Activated T-cell treated with anti-CD3 and anti-CD28 coated beads for 48 hours (primary cell): ENCODE results near the gene IL1B.

Experiments used
- DNase-seq: peaks from one replicate; pipeline ENCODE4 v3.0.0-alpha.2; 2020; ENCODE audit warnings: low read depth

Gene IL1B

GRCh38 chr2:112803691-112804521 is 32.7 kb downstream of the IL1B start:
- no peak for DNase-seq

- DNase-seq: no peak
Measured at GRCh38 chr2:112800881-112801583, 35.5 kb downstream of the IL1B start.

- no peak for DNase-seq
Measured at GRCh38 chr2:112798979-112799975, 37.3 kb downstream of the IL1B start.

GRCh38 chr2:112796486-112796885 is 40.1 kb downstream of the IL1B start:
- DNase-seq: no peak

GRCh38 chr2:112795774-112796173 is 40.8 kb downstream of the IL1B start:
- no peak for DNase-seq

GRCh38 chr2:112794841-112795240 is 41.7 kb downstream of the IL1B start:
- DNase-seq: no peak

- DNase-seq: no peak
Measured at GRCh38 chr2:112794131-112794733, 42.3 kb downstream of the IL1B start.

GRCh38 chr2:112793449-112793978 is 43.1 kb downstream of the IL1B start:
- DNase-seq: no peak

GRCh38 chr2:112792419-112792818 is 44.2 kb downstream of the IL1B start:
- DNase-seq: no peak

GRCh38 chr2:112791693-112792230 is 44.8 kb downstream of the IL1B start:
- DNase-seq: no peak

GRCh38 chr2:112791019-112791418 is 45.6 kb downstream of the IL1B start:
- no peak for DNase-seq

- DNase-seq: no peak
Measured at GRCh38 chr2:112790305-112790704, 46.3 kb downstream of the IL1B start.

- DNase-seq: no peak
Measured at GRCh38 chr2:112789186-112789585, 47.4 kb downstream of the IL1B start.

- DNase-seq: no peak
Measured at GRCh38 chr2:112788653-112789052, 47.9 kb downstream of the IL1B start.

GRCh38 chr2:112787729-112788393 is 48.7 kb downstream of the IL1B start:
- DNase-seq: no peak

GRCh38 chr2:112787294-112787693 is 49.3 kb downstream of the IL1B start:
- DNase-seq: no peak

GRCh38 chr2:112784199-112785189 is 52.1 kb downstream of the IL1B start, which contains the start of gene IL1A:
TSS of gene IL1A (minus strand) at chr2:112784493. CDS start at chr2:112783770, 723 bp downstream.
- DNase-seq: no peak

- no peak for DNase-seq
Measured at GRCh38 chr2:112783187-112783714, 53.3 kb downstream of the IL1B start.

GRCh38 chr2:112782234-112782799 is 54.3 kb downstream of the IL1B start:
- no peak for DNase-seq
